Measurements from ENCODE around the gene MICAL2.

The MICAL2 gene

DNA sequence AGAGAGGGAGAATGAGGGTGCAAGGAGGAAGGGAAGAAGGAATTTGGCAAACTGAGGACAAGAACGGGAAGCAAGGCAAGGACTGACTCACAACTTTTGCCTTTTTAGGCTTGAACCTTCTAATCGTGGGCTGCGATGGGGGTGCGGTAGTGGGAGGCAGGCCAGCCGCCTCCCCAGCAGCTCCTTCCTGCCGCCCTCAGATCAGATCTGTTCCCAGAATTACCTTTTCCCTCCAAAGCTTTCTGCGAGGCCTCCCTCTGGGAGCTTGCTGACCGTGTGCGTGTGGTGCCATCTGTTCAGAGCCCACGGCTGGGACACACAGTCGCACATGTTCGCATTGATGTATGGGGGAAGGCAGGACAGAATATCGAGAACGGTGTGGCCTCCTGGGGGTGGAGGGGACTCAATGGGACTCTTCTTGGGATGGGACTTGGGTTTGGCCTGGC lies 180.1 kb downstream of the MICAL2 start:
- TF ChIP-seq SIN3A (IDR thresholded peaks at IDR 0.05; ENCODE audit: borderline replicate concordance, insufficient read depth, low read length) (no peak), POLR2AphosphoS5 (IDR thresholded peaks at IDR 0.05; ENCODE audit: low read depth, low read length) (no peak), TAF1 (IDR thresholded peaks at IDR 0.05; ENCODE audit: borderline replicate concordance, insufficient read depth, low read length) (no peak)

DNA sequence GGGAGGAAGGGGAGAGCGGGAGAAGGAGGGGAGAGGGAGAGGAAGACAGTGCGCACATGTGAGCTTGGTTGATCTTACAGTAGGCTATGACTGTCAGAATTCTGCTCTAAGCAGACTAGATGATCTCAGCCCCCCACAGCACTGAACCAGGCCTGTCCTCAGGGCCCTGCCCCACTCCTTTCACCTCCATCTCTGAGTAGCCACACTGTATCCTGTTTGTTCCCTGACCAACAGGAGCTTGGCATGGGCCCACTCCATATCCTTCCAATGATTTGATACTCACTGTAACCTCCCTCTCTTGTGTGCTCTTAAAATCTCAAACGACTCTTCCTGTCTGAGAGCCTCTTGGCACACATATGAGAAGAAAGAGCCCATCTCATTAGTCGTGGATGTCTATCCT lies 180.9 kb downstream of the MICAL2 start:
- TF ChIP-seq, protein P1, sequence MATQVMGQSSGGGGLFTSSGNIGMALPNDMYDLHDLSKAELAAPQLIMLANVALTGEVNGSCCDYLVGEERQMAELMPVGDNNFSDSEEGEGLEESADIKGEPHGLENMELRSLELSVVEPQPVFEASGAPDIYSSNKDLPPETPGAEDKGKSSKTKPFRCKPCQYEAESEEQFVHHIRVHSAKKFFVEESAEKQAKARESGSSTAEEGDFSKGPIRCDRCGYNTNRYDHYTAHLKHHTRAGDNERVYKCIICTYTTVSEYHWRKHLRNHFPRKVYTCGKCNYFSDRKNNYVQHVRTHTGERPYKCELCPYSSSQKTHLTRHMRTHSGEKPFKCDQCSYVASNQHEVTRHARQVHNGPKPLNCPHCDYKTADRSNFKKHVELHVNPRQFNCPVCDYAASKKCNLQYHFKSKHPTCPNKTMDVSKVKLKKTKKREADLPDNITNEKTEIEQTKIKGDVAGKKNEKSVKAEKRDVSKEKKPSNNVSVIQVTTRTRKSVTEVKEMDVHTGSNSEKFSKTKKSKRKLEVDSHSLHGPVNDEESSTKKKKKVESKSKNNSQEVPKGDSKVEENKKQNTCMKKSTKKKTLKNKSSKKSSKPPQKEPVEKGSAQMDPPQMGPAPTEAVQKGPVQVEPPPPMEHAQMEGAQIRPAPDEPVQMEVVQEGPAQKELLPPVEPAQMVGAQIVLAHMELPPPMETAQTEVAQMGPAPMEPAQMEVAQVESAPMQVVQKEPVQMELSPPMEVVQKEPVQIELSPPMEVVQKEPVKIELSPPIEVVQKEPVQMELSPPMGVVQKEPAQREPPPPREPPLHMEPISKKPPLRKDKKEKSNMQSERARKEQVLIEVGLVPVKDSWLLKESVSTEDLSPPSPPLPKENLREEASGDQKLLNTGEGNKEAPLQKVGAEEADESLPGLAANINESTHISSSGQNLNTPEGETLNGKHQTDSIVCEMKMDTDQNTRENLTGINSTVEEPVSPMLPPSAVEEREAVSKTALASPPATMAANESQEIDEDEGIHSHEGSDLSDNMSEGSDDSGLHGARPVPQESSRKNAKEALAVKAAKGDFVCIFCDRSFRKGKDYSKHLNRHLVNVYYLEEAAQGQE (IDR thresholded peaks at IDR 0.05; ENCODE audit: insufficient read depth in 1 of 2, low read depth in 2 of 2, low read length in 2 of 2), result no peak
- no peak for TF ChIP-seq POLR2AphosphoS5 (IDR thresholded peaks at IDR 0.05; ENCODE audit: low read depth, low read length)
- TF ChIP-seq SIN3A (IDR thresholded peaks at IDR 0.05; ENCODE audit: borderline replicate concordance, insufficient read depth, low read length), result no peak

DNA sequence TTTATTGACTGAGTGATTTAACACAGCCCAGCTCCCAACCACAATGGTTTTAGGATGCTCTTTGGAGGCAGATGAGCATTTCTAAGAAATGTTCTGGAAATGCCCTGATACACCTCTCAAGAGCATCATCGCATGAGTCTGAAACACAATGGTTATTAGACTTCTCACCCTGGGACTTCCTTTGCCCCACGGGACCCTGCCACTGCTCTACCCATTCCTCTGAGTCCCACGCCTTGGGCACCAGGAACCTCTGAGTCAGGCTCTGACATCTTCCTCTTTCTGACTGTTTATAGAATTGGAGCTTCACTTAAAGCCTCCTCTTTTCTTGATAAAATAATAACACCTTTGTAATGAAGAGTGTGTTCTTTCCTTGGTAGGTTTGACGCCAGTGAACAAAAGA lies 181.4 kb downstream of the MICAL2 start:
- TF ChIP-seq SIN3A (IDR thresholded peaks at IDR 0.05; ENCODE audit: borderline replicate concordance, insufficient read depth, low read length) (no peak), TAF1 (IDR thresholded peaks at IDR 0.05; ENCODE audit: borderline replicate concordance, insufficient read depth, low read length) (no peak), POLR2AphosphoS5 (IDR thresholded peaks at IDR 0.05; ENCODE audit: low read depth, low read length) (no peak), FOXP2 (optimal IDR thresholded peaks at IDR 0.05; ENCODE audit: borderline replicate concordance, extremely low read depth, extremely low read length, insufficient read depth) (no peak)
- TF ChIP-seq, protein P1 (IDR thresholded peaks at IDR 0.05; ENCODE audit: insufficient read depth in 1 of 2, low read depth in 2 of 2, low read length in 2 of 2), result no peak

DNA sequence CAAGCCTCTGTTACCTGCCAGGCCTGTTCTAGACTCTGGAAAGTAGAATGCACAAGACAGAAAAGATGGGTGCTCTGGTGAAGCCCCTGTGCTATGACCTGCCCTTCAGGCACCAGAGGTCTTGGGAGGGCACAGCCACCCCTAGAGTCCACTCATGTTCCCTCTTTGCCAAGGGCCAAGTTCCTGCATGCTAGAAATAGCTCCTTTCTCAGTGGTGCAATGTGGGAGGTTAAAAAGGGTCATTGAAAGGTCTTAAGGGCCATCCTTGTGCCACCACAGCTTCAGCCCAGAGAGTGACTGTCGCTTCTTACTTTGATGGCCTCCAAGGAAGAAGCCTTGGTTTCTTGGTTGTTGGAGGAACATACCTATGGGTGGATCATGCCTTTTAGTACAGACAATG lies 182.4 kb downstream of the MICAL2 start:
- TF ChIP-seq, protein P1 (IDR thresholded peaks at IDR 0.05; ENCODE audit: insufficient read depth in 1 of 2, low read depth in 2 of 2, low read length in 2 of 2), result no peak

DNA sequence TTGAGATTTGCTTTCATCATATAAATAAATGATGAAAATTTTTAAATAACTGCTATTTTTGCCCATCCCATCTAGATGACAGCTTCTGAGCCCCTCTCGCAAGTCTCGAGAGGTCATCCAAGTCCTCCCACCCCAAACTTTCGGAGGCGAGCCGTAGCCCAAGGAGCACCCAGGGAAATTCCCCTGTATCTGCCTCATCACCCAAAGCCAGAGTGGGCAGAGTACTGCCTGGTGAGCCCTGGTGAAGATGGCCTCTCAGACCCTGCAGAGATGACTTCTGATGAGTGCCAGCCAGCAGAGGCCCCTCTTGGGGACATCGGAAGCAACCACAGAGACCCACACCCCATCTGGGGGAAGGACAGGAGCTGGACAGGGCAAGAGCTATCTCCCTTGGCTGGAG lies 183.1 kb downstream of the MICAL2 start:
- TF ChIP-seq, protein P1 (IDR thresholded peaks at IDR 0.05; ENCODE audit: insufficient read depth in 1 of 2, low read depth in 2 of 2, low read length in 2 of 2), result no peak
- TF ChIP-seq POLR2AphosphoS5 (IDR thresholded peaks at IDR 0.05; ENCODE audit: low read depth, low read length) (no peak), SIN3A (IDR thresholded peaks at IDR 0.05; ENCODE audit: borderline replicate concordance, insufficient read depth, low read length) (no peak), FOXP2 (optimal IDR thresholded peaks at IDR 0.05; ENCODE audit: borderline replicate concordance, extremely low read depth, extremely low read length, insufficient read depth) (no peak), TAF1 (IDR thresholded peaks at IDR 0.05; ENCODE audit: borderline replicate concordance, insufficient read depth, low read length) (no peak)

All from PFSK-1 (cell line).